ENCODE measurements around the gene IL4. TPM values are rescaled to one million over a fixed set of nuclear protein-coding genes. Genes with fewer than 3 reads are reported as not detected.

The IL4 gene
- total RNA-seq, 1 donor from 2014 or later: not detected

GRCh38 chr5:132704875-132705274 is 31.1 kb downstream of the IL4 start:
- intact Hi-C loops (cut with DNase I): no loop called here

DNA sequence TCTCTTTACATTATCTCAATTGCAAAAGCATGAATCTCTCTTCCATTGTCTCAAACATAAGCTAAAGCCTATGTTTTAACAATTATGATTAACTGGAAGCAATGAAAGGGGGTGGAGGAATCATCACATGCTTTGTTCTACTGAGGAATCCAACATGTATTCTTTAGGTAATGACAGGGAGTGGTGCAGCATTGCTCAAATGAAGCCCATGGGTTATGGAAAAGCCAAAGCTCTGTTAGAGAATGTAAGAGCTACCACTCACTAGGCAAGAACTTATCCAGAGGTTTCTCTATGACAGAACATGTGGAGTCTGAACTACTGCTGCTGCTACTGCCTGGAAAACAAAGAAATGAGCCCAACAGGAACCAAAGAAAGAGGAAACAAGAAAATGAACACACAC is 34.9 kb downstream of the IL4 start:
- Histone ChIP-seq H3K9me3 (no peaks in the 10 kb centered on the region), H3K36me3 (no peaks in the 10 kb centered on the region), H3K27me3 (no peaks in the 10 kb centered on the region), H3K4me1 (no peaks in the 10 kb centered on the region), H3K4me3 (no peak overlapping the region), H3K27ac (no peak overlapping the region)
- no peak for DNase-seq
- intact Hi-C loops (cut with DNase I): no loop called here
- no peak for ATAC-seq
- no peak for TF ChIP-seq CTCF (IDR thresholded peaks at IDR 0.05)

More at GRCh38 chr5:132704875-132705274, 31.1 kb downstream of the IL4 start:
- Histone ChIP-seq H3K4me3 (no peak overlapping the region), H3K36me3 (peaks cover 25% of the 10 kb centered on the region), H3K27me3 (no peaks in the 10 kb centered on the region), H3K27ac (no peak overlapping the region), H3K9me3 (no peaks in the 10 kb centered on the region), H3K4me1 (no peaks in the 10 kb centered on the region)
- ATAC-seq (no peak), DNase-seq (no peak)
- no peak for TF ChIP-seq CTCF (IDR thresholded peaks at IDR 0.05)

GRCh38 chr5:132714456-132715307 is 40.9 kb downstream of the IL4 start:
- H3K27ac ChIP-seq: no peak overlapping the region
- peak; percentile 48 for TF ChIP-seq CTCF (IDR thresholded peaks at IDR 0.05)
- DNase-seq (no peak), ATAC-seq (no peak)
- H3K9me3 ChIP-seq: no peaks in the 10 kb centered on the region
- no peaks in the 10 kb centered on the region for H3K36me3 ChIP-seq
- H3K27me3 ChIP-seq: no peaks in the 10 kb centered on the region
- H3K4me3 ChIP-seq: no peak overlapping the region
- H3K4me1 ChIP-seq: no peaks in the 10 kb centered on the region
- intact Hi-C loops (cut with DNase I): no loop called here

- Histone ChIP-seq H3K4me3 (no peak overlapping the region), H3K9me3 (no peaks in the 10 kb centered on the region), H3K36me3 (no peaks in the 10 kb centered on the region), H3K4me1 (no peaks in the 10 kb centered on the region), H3K27ac (no peak overlapping the region), H3K27me3 (no peaks in the 10 kb centered on the region)
- DNase-seq: no peak
- no peak for TF ChIP-seq CTCF (IDR thresholded peaks at IDR 0.05)
- intact Hi-C loops (cut with DNase I): no loop called here
- no peak for ATAC-seq
These were observed 44.9 kb downstream of the IL4 start for GRCh38 chr5:132718544-132719312.

DNA sequence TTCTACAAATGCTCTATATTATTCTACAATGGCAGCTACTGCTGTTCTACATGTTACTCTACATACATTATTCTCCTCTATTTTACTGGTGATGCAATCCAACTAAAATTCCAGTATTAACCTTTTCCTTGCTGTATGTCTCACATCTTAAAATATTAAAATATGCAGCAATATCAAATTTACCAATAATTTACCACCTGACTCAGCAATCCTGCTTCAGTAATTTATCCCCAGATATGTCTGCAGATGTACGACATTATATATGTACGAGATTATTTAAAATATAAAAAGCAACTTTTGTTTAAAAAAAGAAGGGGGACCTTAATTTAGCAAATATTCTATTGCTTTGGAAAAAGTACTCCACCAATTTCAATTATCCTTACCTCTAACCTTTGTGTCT is 52.0 kb downstream of the IL4 start:
- no peak for ATAC-seq
- TF ChIP-seq CTCF (IDR thresholded peaks at IDR 0.05): no peak
- Histone ChIP-seq H3K27ac (no peak overlapping the region), H3K36me3 (peaks cover 5% of the 10 kb centered on the region), H3K4me1 (no peaks in the 10 kb centered on the region), H3K4me3 (no peak overlapping the region), H3K27me3 (no peaks in the 10 kb centered on the region), H3K9me3 (no peaks in the 10 kb centered on the region)
- DNase-seq: no peak
- intact Hi-C loops (cut with DNase I): no loop called here
